H1 (cell line): ENCODE results near the gene MUS81. TPM values are rescaled to one million over a fixed set of nuclear protein-coding genes. Genes with fewer than 3 reads are reported as not detected.

ENCODE experiments used
- CTCF ChIA-PET: fragments of 300-600 bp; sonication (Branson Sonifier 250); formaldehyde crosslinking; loops from one replicate; lab custom pipeline; 2021; ENCODE audit not compliant: partially characterized antibody; lab: Charles Lee
- POLR2A ChIA-PET: fragments of 300-600 bp; sonication (Branson Sonifier 250); formaldehyde crosslinking; loops from one replicate; lab custom pipeline; 2021; ENCODE audit warnings: inconsistent platforms; ENCODE audit not compliant: partially characterized antibody; lab: Charles Lee
- DNase-seq, 2 experiments: peaks; one replicate each; pipeline versions ENCODE4 v3.0.0 to v3.0.0-alpha.2; 2010 to 2022; ENCODE audit warnings: low spot score in 2 of 2, low read depth in 1 of 2, mixed read lengths in 1 of 2
- FAIRE-seq: peaks from 2 replicates; lab custom pipeline; 2011; peaks lifted over from hg19 to GRCh38; lab: Jason Lieb, UNC
- H2AFZ ChIP-seq: 2 replicates; pipeline ENCODE4 v1.8.1; 2012; ENCODE audit warnings: low read length, inconsistent platforms
- H2AK5ac ChIP-seq: 2 replicates; pipeline ENCODE4 v1.6.1; 2013; ENCODE audit warnings: low read depth, low read length
- H2BK120ac ChIP-seq: replicated peaks from 2 replicates; pipeline ENCODE3; 2013; ENCODE audit warnings: low read depth, low read length, inconsistent platforms
- H2BK12ac ChIP-seq: 2 replicates; pipeline ENCODE4 v1.6.1; 2013; ENCODE audit warnings: low read depth, low read length
- H2BK15ac ChIP-seq: 2 replicates; pipeline ENCODE4 v1.6.1; 2013; ENCODE audit warnings: low read length
- H2BK20ac ChIP-seq: 2 replicates; pipeline ENCODE4 v1.6.1; 2013; ENCODE audit warnings: low read length
- H2BK5ac ChIP-seq: 2 replicates; pipeline ENCODE4 v1.6.1; 2013; ENCODE audit warnings: low read depth, low read length
- H3K14ac ChIP-seq: 2 replicates; pipeline ENCODE4 v1.6.1; 2013; ENCODE audit warnings: inconsistent platforms; ENCODE audit not compliant: insufficient read length
- H3K18ac ChIP-seq: 2 replicates; pipeline ENCODE4 v1.6.1; 2013; ENCODE audit warnings: low read length; ENCODE audit errors: extremely low read depth
- H3K23ac ChIP-seq: 2 replicates; pipeline ENCODE4 v1.6.1; 2013; ENCODE audit warnings: inconsistent platforms; ENCODE audit not compliant: insufficient read length
- H3K23me2 ChIP-seq: 2 replicates; pipeline ENCODE4 v1.6.1; 2013; ENCODE audit warnings: low read depth, low read length
- H3K27ac ChIP-seq: 2 replicates; pipeline ENCODE4 v1.6.1; 2011; ENCODE audit warnings: low read depth, low read length, inconsistent platforms
- H3K27me3 ChIP-seq, 4 experiments: replicated peaks in 1 of 4; 1 replicate in 1 of 4; 2 replicates in 3 of 4; pipeline versions ENCODE4 v1.6.1 to v1.8.1; 2011 to 2013; ENCODE audit warnings: low read length in 3 of 4, mild to moderate bottlenecking in 3 of 4, inconsistent platforms in 2 of 4, mixed read lengths in 2 of 4, moderate library complexity in 1 of 4; ENCODE audit not compliant: control insufficient read depth in 3 of 4, insufficient read depth in 3 of 4; ENCODE audit errors: extremely low read depth in 1 of 4
- H3K36me3 ChIP-seq, 4 experiments: 2 replicates each; pipeline versions ENCODE4 v1.6.1 to v1.8.1; 2011 to 2013; ENCODE audit warnings: mild to moderate bottlenecking in 4 of 4, low read length in 3 of 4, moderate library complexity in 2 of 4, control low read depth in 1 of 4, inconsistent platforms in 1 of 4; ENCODE audit not compliant: insufficient read depth in 4 of 4, control insufficient read depth in 2 of 4
- H3K4ac ChIP-seq: replicated peaks from 2 replicates; pipeline ENCODE3; 2013; ENCODE audit warnings: low read length, low read depth, mixed read lengths, inconsistent platforms; ENCODE audit not compliant: insufficient read length
- H3K4me1 ChIP-seq, 4 experiments: replicated peaks in 1 of 4; 1 replicate in 1 of 4; 2 replicates in 3 of 4; pipeline versions ENCODE4 v1.6.1 to v1.8.1; 2011 to 2013; ENCODE audit warnings: low read length in 3 of 4, inconsistent platforms in 2 of 4, mixed read lengths in 1 of 4; ENCODE audit not compliant: insufficient read depth in 4 of 4, control insufficient read depth in 3 of 4
- H3K4me2 ChIP-seq, 2 experiments: 2 replicates each; pipeline versions ENCODE4 v1.6.1 to v1.8.1; 2011 to 2013; ENCODE audit warnings: low read depth in 2 of 2, low read length in 2 of 2, control low read depth in 1 of 2, inconsistent platforms in 1 of 2, mild to moderate bottlenecking in 1 of 2; ENCODE audit not compliant: insufficient read depth in 1 of 2
- H3K4me3 ChIP-seq, 4 experiments: fragments of 200-600, 300-600 bp in 1 of 4; sonication (generic), shearing (Covaris generic), sonication (Bioruptor Twin) in 1 of 4; 2 replicates each; pipeline versions ENCODE4 v1.5.1 to v1.8.1; 2011 to 2016; ENCODE audit warnings: low read length in 4 of 4, low read depth in 3 of 4, control low read depth in 2 of 4, inconsistent platforms in 2 of 4, mild to moderate bottlenecking in 2 of 4, mixed read lengths in 1 of 4, moderate library complexity in 1 of 4; ENCODE audit not compliant: insufficient read depth in 2 of 4; ENCODE audit errors: extremely low read depth in 1 of 4
- H3K56ac ChIP-seq: replicated peaks from 2 replicates; pipeline ENCODE3; 2013; ENCODE audit warnings: low read depth, mild to moderate bottlenecking, mixed read lengths, low read length, inconsistent platforms; ENCODE audit not compliant: insufficient read length
- H3K79me1 ChIP-seq: 2 replicates; pipeline ENCODE4 v1.6.1; 2013; ENCODE audit warnings: low read depth, low read length, control low read depth
- H3K79me2 ChIP-seq, 2 experiments: 2 replicates each; pipeline versions ENCODE4 v1.6.1 to v1.8.1; 2012 to 2013; ENCODE audit warnings: low read length in 2 of 2, mild to moderate bottlenecking in 2 of 2, inconsistent platforms in 1 of 2; ENCODE audit not compliant: insufficient read depth in 2 of 2, control insufficient read depth in 1 of 2
- H3K9ac ChIP-seq, 4 experiments: replicated peaks in 1 of 4; 1 replicate in 1 of 4; 2 replicates in 3 of 4; pipeline versions ENCODE4 v1.6.1 to v1.8.1; 2011 to 2013; ENCODE audit warnings: low read depth in 3 of 4, low read length in 3 of 4, control low read depth in 2 of 4, mild to moderate bottlenecking in 2 of 4, moderate library complexity in 2 of 4, inconsistent platforms in 1 of 4; ENCODE audit errors: extremely low read depth in 1 of 4
- H3K9me3 ChIP-seq, 2 experiments: 2 replicates each; pipeline versions ENCODE4 v1.6.1 to v1.8.1; 2012 to 2013; ENCODE audit warnings: mild to moderate bottlenecking in 2 of 2, moderate library complexity in 2 of 2, control low read depth in 1 of 2, inconsistent platforms in 1 of 2, low read depth in 1 of 2, low read length in 1 of 2, mixed read lengths in 1 of 2; ENCODE audit not compliant: insufficient read depth in 2 of 2
- H4K20me1 ChIP-seq, 2 experiments: replicated peaks in 1 of 2; 2 replicates each; pipeline versions ENCODE3 to v1.8.1; 2011 to 2013; ENCODE audit warnings: inconsistent platforms in 2 of 2, low read length in 2 of 2, mild to moderate bottlenecking in 1 of 2; ENCODE audit not compliant: insufficient read depth in 2 of 2, control insufficient read depth in 1 of 2
- H4K5ac ChIP-seq: 2 replicates; pipeline ENCODE4 v1.6.1; 2013; ENCODE audit warnings: low read length, low read depth, mixed read lengths, inconsistent platforms; ENCODE audit not compliant: insufficient read length
- H4K8ac ChIP-seq: 2 replicates; pipeline ENCODE4 v1.8.0; 2013; ENCODE audit warnings: mild to moderate bottlenecking, moderate library complexity, low read length, inconsistent platforms; ENCODE audit not compliant: insufficient read depth; ENCODE audit errors: extremely low read depth
- H4K91ac ChIP-seq: replicated peaks from 2 replicates; pipeline ENCODE3; 2013; ENCODE audit warnings: low read length, mixed read lengths, inconsistent platforms; ENCODE audit not compliant: insufficient read length
- BCL11A ChIP-seq, 2 experiments: IDR thresholded peaks; one replicate each; pipeline ENCODE4 v1.6.1; 2011; ENCODE audit warnings: low read depth in 2 of 2, low read length in 2 of 2, mild to moderate bottlenecking in 2 of 2
- E2F6 ChIP-seq: IDR thresholded peaks from 2 replicates; pipeline ENCODE4 v1.6.1; 2012; ENCODE audit warnings: inconsistent platforms
- EGR1 ChIP-seq: IDR thresholded peaks from 2 replicates; pipeline ENCODE4 v1.6.1; 2011; ENCODE audit warnings: low read depth, low read length, borderline replicate concordance
- EZH2 ChIP-seq: fragments of 200-600 bp; sonication (generic); IDR thresholded peaks from 2 replicates; pipeline ENCODE4 v1.7.1; 2012; ENCODE audit warnings: low read depth, mild to moderate bottlenecking, moderate library complexity, low read length, inconsistent platforms; ENCODE audit not compliant: severe bottlenecking
- GTF2F1 ChIP-seq: IDR thresholded peaks from 2 replicates; pipeline ENCODE4 v1.6.1; 2012; ENCODE audit warnings: low read depth, low read length, improper control_type of control experiment, borderline replicate concordance
- JUN ChIP-seq: IDR thresholded peaks from 2 replicates; pipeline ENCODE4 v1.6.1; 2011; ENCODE audit warnings: low read depth, mild to moderate bottlenecking, improper control_type of control experiment, low read length
- JUND ChIP-seq: IDR thresholded peaks from 2 replicates; pipeline ENCODE4 v1.6.1; 2011; ENCODE audit warnings: mild to moderate bottlenecking, improper control_type of control experiment, low read length
- KDM1A ChIP-seq: fragments of 200-600, 300-600 bp; sonication (generic); IDR thresholded peaks from 2 replicates; pipeline ENCODE4 v1.7.1; 2016; ENCODE audit warnings: mild to moderate bottlenecking, low read length, borderline replicate concordance
- POLR2AphosphoS5 ChIP-seq: IDR thresholded peaks from 2 replicates; pipeline ENCODE4 v1.6.1; 2011; ENCODE audit warnings: low read depth, low read length
- RNF2 ChIP-seq: fragments of 200-900, 300-1000 bp; sonication (generic); IDR thresholded peaks from 2 replicates; pipeline ENCODE4 v1.7.1; 2016; ENCODE audit warnings: borderline replicate concordance, low read depth, mild to moderate bottlenecking, antibody characterized with exemption, low read length; ENCODE audit not compliant: poor library complexity, severe bottlenecking; ENCODE audit errors: missing control alignments
- SAP30 ChIP-seq: fragments of 300-600 bp; sonication (generic); IDR thresholded peaks from 2 replicates; pipeline ENCODE4 v1.7.1; 2012; ENCODE audit warnings: low read length, moderate library complexity, mild to moderate bottlenecking, inconsistent platforms; ENCODE audit not compliant: insufficient read depth, insufficient replicate concordance
- SP2 ChIP-seq: IDR thresholded peaks from 2 replicates; pipeline ENCODE4 v1.6.1; 2012; ENCODE audit warnings: mild to moderate bottlenecking, low read length, inconsistent platforms
- TBP ChIP-seq: IDR thresholded peaks from 2 replicates; pipeline ENCODE4 v1.6.1; 2011; ENCODE audit warnings: low read depth, low read length, improper control_type of control experiment
- WGBS, 2 experiments: shearing (Covaris generic) in 1 of 2; methylation state at CpG; one replicate each; pipeline versions ENCODE4 v1.1.6 to v1.1.7; 2013 to 2015; ENCODE audit warnings: low lambda C conversion rate in 2 of 2, mixed read lengths in 2 of 2, inconsistent platforms in 1 of 2, low coverage in 1 of 2, missing lambda C conversion rate in 1 of 2; ENCODE audit not compliant: insufficient replicate concordance in 2 of 2, insufficient coverage in 1 of 2, insufficient read length in 1 of 2; ENCODE audit errors: extremely low coverage in 1 of 2, missing lambda C conversion rate in 1 of 2; 5-methylcytosine and 5-hydroxymethylcytosine counted together
- polyA plus RNA-seq, 7 experiments: library from polyadenylated mRNA; depleted of rRNA in 3 of 7; stranded (reverse) in 5 of 7; unstranded in 2 of 7; fragments of >200 nt in 5 of 7; fragments of 200-250 nt in 2 of 7; gene quantifications; 1 replicate in 5 of 7; 2 replicates in 1 of 7; 4 replicates in 1 of 7; pipeline versions ENCODE4 v1.2.1 to v1.2.3, GENCODE V29; 2011 to 2013; ENCODE audit warnings: missing spikeins in 2 of 7, mixed read lengths in 2 of 7
- total RNA-seq: library from RNA; stranded (reverse); fragmentation: NEBNext Ultra II Directional; extraction: Animal tissue kit (Norgen Biotek cat#: 25700); gene quantifications from 2 replicates; pipeline ENCODE4 v1.2.1, GENCODE V29; 2021

MUS81 gene
- total and polyA plus RNA-seq, 2 of the 8 experiments (the other 6 are each of a cell fraction or from before 2014, with no cell fraction given), result 30.2 to 31.5 TPM

- Histone ChIP-seq H2AFZ (no peak overlapping the region), H2AK5ac (no peak overlapping the region), H3K4me1 (peaks cover 0 to 4% (median under 1%) of the 10 kb centered on the region in 4 experiments; a peak in 4 of 7 replicates), H3K18ac (no peak overlapping the region), H3K23me2 (no peaks in the 10 kb centered on the region), H2BK20ac (no peak overlapping the region), H3K56ac (no peak overlapping the region), H3K36me3 (peaks cover 0 to 6% (median 4%) of the 10 kb centered on the region in 4 experiments; a peak in 5 of 8 replicates), H3K4me2 (no peak overlapping the region), H2BK5ac (no peak overlapping the region), H2BK12ac (no peak overlapping the region), H3K27me3 (no peaks in the 10 kb centered on the region; a peak in 1 of 7 replicates), H3K79me2 (no peaks in the 10 kb centered on the region), H3K23ac (no peak overlapping the region), H2BK15ac (no peak overlapping the region), H4K91ac (no peak overlapping the region), H3K14ac (no peak overlapping the region), H2BK120ac (no peak overlapping the region), H4K20me1 (peaks cover 0 to 2% of the 10 kb centered on the region in 2 experiments), H3K9ac (no peak overlapping the region), H3K4me3 (no peak overlapping the region), H3K79me1 (no peaks in the 10 kb centered on the region), H4K8ac (no peak overlapping the region), H3K9me3 (peaks cover 7 to 10% of the 10 kb centered on the region in 2 experiments; a peak in 2 of 4 replicates), H4K5ac (no peak overlapping the region), H3K27ac (no peak overlapping the region), H3K4ac (no peak overlapping the region)
- CTCF ChIA-PET, result interaction anchor here (0.7 to 15.2 kb wide), 6 partner anchors 14 to 205 kb away, joined by 4 to 283 read pairs (median 28); partner anchors contain the start of genes CCDC85B, CFL1, CTSW and FIBP
- DNase-seq, result no peak
- 78% methylated on average over 3 of the region's 3 CpGs; no CpG with 5 or more reads in 1 of the 2 experiments for WGBS, 2 experiments
- POLR2A ChIA-PET, result interaction anchor here (8.0 to 38.3 kb wide), 2 partner anchors 9 to 27 kb away, joined by 67 to 1071 read pairs; partner anchors contain the start of genes CCDC85B, CFL1, CTSW and EFEMP2
- FAIRE-seq, result no peak
- TF ChIP-seq SP2 (no peak), GTF2F1 (no peak), RNF2 (no peak), E2F6 (no peak), KDM1A (no peak), POLR2AphosphoS5 (no peak), JUN (no peak), EZH2 (no peak), JUND (no peak), TBP (no peak), EGR1 (no peak), BCL11A (IDR thresholded peaks at IDR 0.05; ENCODE audit: low read depth in 2 of 2, low read length in 2 of 2) (no peak), SAP30 (no peak)
Measured at GRCh38 chr11:65847746-65848145, 12.5 kb upstream of the MUS81 start.
